PFSK-1 (cell line): Measurements from ENCODE around the gene PITRM1.

ENCODE experiments used
- FOXP2 ChIP-seq: optimal IDR thresholded peaks from 2 replicates; pipeline ENCODE3; 2011; ENCODE audit warnings: borderline replicate concordance, control low read depth, inconsistent platforms; ENCODE audit not compliant: insufficient read depth; ENCODE audit errors: extremely low read length, extremely low read depth
- POLR2AphosphoS5 ChIP-seq: IDR thresholded peaks from 2 replicates; pipeline ENCODE4 v1.6.1; 2012; ENCODE audit warnings: low read depth, mild to moderate bottlenecking, control low read depth, low read length, moderate library complexity
- SIN3A ChIP-seq: IDR thresholded peaks from 2 replicates; pipeline ENCODE4 v1.6.1; 2012; ENCODE audit warnings: mild to moderate bottlenecking, low read length, moderate library complexity, borderline replicate concordance; ENCODE audit not compliant: insufficient read depth
- TAF1 ChIP-seq: IDR thresholded peaks from 2 replicates; pipeline ENCODE4 v1.6.1; 2012; ENCODE audit warnings: low read length, control low read depth, borderline replicate concordance; ENCODE audit not compliant: insufficient read depth
- TF ChIP-seq, protein P1 (sequence below), 2 experiments: IDR thresholded peaks; 2 replicates each; pipeline versions ENCODE4 v1.6.1 to v1.8.0; 2011 to 2012; ENCODE audit warnings: low read depth in 2 of 2, low read length in 2 of 2, control low read depth in 1 of 2, inconsistent platforms in 1 of 2, mild to moderate bottlenecking in 1 of 2, moderate library complexity in 1 of 2; ENCODE audit not compliant: insufficient read depth in 1 of 2

Gene PITRM1

DNA sequence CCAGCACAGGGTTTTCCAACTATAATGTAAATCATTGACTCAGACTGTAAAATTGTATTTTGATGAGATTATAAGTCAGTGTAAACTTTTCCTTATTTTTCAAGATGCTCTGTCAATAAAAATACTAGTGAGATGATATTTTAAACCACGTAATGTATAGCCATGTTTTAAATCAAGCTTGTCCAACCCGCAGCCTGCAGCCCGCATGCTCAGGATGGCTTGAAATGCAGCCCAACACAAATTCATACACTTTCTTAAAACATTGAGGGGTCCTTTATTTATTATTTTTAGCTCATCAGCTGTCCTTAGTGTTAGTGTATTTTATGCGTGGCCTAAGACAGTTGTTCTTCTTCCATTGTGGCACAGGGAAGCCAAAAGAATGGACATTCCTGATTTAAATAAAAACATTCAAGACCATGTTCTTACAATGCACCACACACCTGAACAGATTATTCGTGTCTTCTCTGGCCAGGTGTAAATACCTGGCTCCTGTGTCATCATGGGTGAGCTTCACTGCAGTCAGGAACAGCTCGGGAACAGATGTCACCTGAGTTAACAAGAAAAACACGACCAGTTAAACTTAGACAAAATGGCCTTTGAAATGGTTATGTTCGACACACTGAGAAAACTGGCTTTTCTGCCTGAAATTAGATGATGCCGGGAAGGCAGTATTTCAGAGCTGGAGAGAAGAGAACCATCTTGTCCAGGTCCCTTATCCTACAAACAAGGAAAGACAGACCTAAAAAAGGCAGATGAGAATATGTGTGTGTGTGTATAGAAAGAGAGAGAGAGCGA lies 5.9 kb downstream of the PITRM1 start:
- TF ChIP-seq POLR2AphosphoS5 = no peak
- TF ChIP-seq SIN3A = no peak
- TF ChIP-seq, protein P1, sequence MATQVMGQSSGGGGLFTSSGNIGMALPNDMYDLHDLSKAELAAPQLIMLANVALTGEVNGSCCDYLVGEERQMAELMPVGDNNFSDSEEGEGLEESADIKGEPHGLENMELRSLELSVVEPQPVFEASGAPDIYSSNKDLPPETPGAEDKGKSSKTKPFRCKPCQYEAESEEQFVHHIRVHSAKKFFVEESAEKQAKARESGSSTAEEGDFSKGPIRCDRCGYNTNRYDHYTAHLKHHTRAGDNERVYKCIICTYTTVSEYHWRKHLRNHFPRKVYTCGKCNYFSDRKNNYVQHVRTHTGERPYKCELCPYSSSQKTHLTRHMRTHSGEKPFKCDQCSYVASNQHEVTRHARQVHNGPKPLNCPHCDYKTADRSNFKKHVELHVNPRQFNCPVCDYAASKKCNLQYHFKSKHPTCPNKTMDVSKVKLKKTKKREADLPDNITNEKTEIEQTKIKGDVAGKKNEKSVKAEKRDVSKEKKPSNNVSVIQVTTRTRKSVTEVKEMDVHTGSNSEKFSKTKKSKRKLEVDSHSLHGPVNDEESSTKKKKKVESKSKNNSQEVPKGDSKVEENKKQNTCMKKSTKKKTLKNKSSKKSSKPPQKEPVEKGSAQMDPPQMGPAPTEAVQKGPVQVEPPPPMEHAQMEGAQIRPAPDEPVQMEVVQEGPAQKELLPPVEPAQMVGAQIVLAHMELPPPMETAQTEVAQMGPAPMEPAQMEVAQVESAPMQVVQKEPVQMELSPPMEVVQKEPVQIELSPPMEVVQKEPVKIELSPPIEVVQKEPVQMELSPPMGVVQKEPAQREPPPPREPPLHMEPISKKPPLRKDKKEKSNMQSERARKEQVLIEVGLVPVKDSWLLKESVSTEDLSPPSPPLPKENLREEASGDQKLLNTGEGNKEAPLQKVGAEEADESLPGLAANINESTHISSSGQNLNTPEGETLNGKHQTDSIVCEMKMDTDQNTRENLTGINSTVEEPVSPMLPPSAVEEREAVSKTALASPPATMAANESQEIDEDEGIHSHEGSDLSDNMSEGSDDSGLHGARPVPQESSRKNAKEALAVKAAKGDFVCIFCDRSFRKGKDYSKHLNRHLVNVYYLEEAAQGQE (IDR thresholded peaks at IDR 0.05; ENCODE audit: insufficient read depth in 1 of 2, low read depth in 2 of 2, low read length in 2 of 2) = no peak
- TF ChIP-seq FOXP2 = no peak
- TF ChIP-seq TAF1 = no peak

GRCh38 chr10:3165196-3165595 lies 7.4 kb downstream of the PITRM1 start:
- TF ChIP-seq POLR2AphosphoS5 (no peak), TAF1 (no peak), FOXP2 (no peak)

GRCh38 chr10:3163879-3164278 lies 8.7 kb downstream of the PITRM1 start:
- TF ChIP-seq SIN3A = no peak
- TF ChIP-seq FOXP2 = no peak
- TF ChIP-seq TAF1 = no peak
- TF ChIP-seq POLR2AphosphoS5 = no peak
- TF ChIP-seq, protein P1 (IDR thresholded peaks at IDR 0.05; ENCODE audit: insufficient read depth in 1 of 2, low read depth in 2 of 2, low read length in 2 of 2) = no peak

GRCh38 chr10:3162533-3162932 lies 10.0 kb downstream of the PITRM1 start:
- TF ChIP-seq FOXP2 (no peak), TAF1 (no peak), POLR2AphosphoS5 (no peak), SIN3A (no peak)
- TF ChIP-seq, protein P1 (IDR thresholded peaks at IDR 0.05; ENCODE audit: insufficient read depth in 1 of 2, low read depth in 2 of 2, low read length in 2 of 2) = no peak

- no peak for TF ChIP-seq TAF1
Measured at GRCh38 chr10:3159152-3159551, 13.4 kb downstream of the PITRM1 start.

GRCh38 chr10:3154666-3155065 lies 17.9 kb downstream of the PITRM1 start:
- TF ChIP-seq, protein P1 (IDR thresholded peaks at IDR 0.05; ENCODE audit: insufficient read depth in 1 of 2, low read depth in 2 of 2, low read length in 2 of 2) = no peak
- TF ChIP-seq SIN3A = no peak
- no peak for TF ChIP-seq FOXP2
